ENCODE results near the gene MTMR12.

MTMR12 gene

GRCh38 chr5:32274548-32275395 is 38.0 kb downstream of the MTMR12 start:
- no peak for DNase-seq (ENCODE audit: low read depth in 3 of 3)

- no peak for DNase-seq (ENCODE audit: low read depth in 3 of 3)
Observed at GRCh38 chr5:32273821-32274220, 38.9 kb downstream of the MTMR12 start.

- DNase-seq (ENCODE audit: low read depth in 3 of 3) = no peak
Observed at GRCh38 chr5:32272746-32273145, 40.0 kb downstream of the MTMR12 start.

- no peak for DNase-seq (ENCODE audit: low read depth in 3 of 3)
Observed at GRCh38 chr5:32270946-32271345, 41.8 kb downstream of the MTMR12 start.

- no peak for DNase-seq (ENCODE audit: low read depth in 3 of 3)
Observed at GRCh38 chr5:32270178-32270577, 42.6 kb downstream of the MTMR12 start.

- no peak for DNase-seq (ENCODE audit: low read depth in 3 of 3)
Observed at GRCh38 chr5:32265902-32266301, 46.8 kb downstream of the MTMR12 start.

GRCh38 chr5:32264957-32265572 is 47.7 kb downstream of the MTMR12 start:
- DNase-seq (ENCODE audit: low read depth in 3 of 3) = no peak

GRCh38 chr5:32263684-32264083 is 49.1 kb downstream of the MTMR12 start:
- no peak for DNase-seq (ENCODE audit: low read depth in 3 of 3)

GRCh38 chr5:32261198-32261597 is 51.5 kb downstream of the MTMR12 start:
- no peak for DNase-seq (ENCODE audit: low read depth in 3 of 3)

GRCh38 chr5:32259033-32259432 is 53.7 kb downstream of the MTMR12 start:
- DNase-seq (ENCODE audit: low read depth in 3 of 3) = no peak

GRCh38 chr5:32258424-32258823 is 54.3 kb downstream of the MTMR12 start:
- DNase-seq (ENCODE audit: low read depth in 3 of 3) = no peak

GRCh38 chr5:32255540-32255900 is 57.2 kb downstream of the MTMR12 start:
- no peak for DNase-seq (ENCODE audit: low read depth in 3 of 3)

- no peak for DNase-seq (ENCODE audit: low read depth in 3 of 3)
Observed at GRCh38 chr5:32254881-32255539, 57.7 kb downstream of the MTMR12 start.

GRCh38 chr5:32251871-32252458 is 60.8 kb downstream of the MTMR12 start:
- no peak for DNase-seq (ENCODE audit: low read depth in 3 of 3)

GRCh38 chr5:32249668-32250067 is 63.1 kb downstream of the MTMR12 start:
- no peak for DNase-seq (ENCODE audit: low read depth in 3 of 3)

- DNase-seq (ENCODE audit: low read depth in 3 of 3) = no peak
Observed at GRCh38 chr5:32245742-32246141, 67.0 kb downstream of the MTMR12 start.

GRCh38 chr5:32244017-32244416 is 68.7 kb downstream of the MTMR12 start:
- DNase-seq (ENCODE audit: low read depth in 3 of 3) = no peak

GRCh38 chr5:32241034-32241783 is 71.5 kb downstream of the MTMR12 start:
- DNase-seq (ENCODE audit: low read depth in 3 of 3) = no peak

- DNase-seq (ENCODE audit: low read depth in 3 of 3) = no peak
Observed at GRCh38 chr5:32239385-32239784, 73.4 kb downstream of the MTMR12 start.

- DNase-seq (ENCODE audit: low read depth in 3 of 3) = no peak
Observed at GRCh38 chr5:32233696-32234447, 78.9 kb downstream of the MTMR12 start.

GRCh38 chr5:32233220-32233695 is 79.5 kb downstream of the MTMR12 start:
- no peak for DNase-seq (ENCODE audit: low read depth in 3 of 3)
